HG03442 (cell line): ENCODE measurements around the gene PIM1.
A peak's percentile ranks its signal among the peaks of the same experiment; 100 is the strongest.

Experiments used
- ATAC-seq: cut with Tn5 transposase; IDR thresholded peaks from one replicate; pipeline ENCODE4 v1.9.1; 2021; ENCODE audit warnings: mild to moderate bottlenecking, moderate library complexity; ENCODE audit not compliant: unreplicated experiment

Gene PIM1

GRCh38 chr6:37218061-37218460 is 48.1 kb downstream of the PIM1 start:
- ATAC-seq, result no peak

GRCh38 chr6:37218511-37218910 is 48.6 kb downstream of the PIM1 start:
- no peak for ATAC-seq

- ATAC-seq, result no peak
These were observed 51.7 kb downstream of the PIM1 start for GRCh38 chr6:37221585-37222124.

GRCh38 chr6:37222125-37222967 is 52.4 kb downstream of the PIM1 start:
- peak; percentile 87 for ATAC-seq

GRCh38 chr6:37222992-37223391 is 53.0 kb downstream of the PIM1 start:
- ATAC-seq, result no peak
